ENCODE measurements around the gene MPV17L2.

DNA sequence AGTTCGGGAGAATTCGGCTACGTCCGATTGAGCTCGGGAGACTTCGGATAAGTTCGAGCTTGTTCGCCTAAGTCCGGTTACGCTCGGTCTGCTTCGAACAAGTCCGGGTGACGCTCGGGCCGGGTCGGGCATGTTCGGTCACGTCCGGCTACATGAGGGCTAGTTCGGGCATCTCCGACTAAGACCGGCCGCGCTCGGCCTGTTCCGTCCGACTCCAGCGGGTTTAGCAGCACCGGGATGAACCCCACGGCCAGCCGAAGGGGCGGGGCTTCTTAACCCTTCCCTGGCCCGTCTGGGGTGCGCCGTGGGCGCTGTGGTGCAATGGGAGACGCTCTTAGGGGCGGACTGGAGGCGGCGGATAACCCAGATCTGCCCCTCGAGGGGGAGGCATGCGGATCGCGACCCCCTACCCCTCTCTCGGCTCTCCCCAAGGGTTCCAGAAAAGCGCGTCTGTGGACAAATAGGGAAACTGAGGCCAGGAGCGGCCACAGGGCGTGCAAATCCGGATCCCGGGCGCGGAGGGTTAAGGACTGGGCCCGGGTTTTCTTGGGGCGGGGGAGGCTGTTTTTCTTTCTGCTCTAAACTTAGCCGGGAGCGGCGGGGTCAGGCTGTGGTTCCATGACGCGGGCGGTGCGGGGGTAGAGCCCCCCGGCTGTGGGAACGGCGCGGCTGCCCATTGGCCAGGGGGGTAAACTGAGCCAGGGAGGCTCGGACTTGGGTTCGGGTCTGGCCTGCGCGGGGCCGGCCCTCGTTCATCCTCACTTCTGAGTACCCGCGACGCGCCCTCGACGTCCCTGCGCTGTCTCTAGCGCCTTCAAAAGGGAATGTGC, 31.7 kb downstream of the MPV17L2 start:
- TF ChIP-seq, protein P1, sequence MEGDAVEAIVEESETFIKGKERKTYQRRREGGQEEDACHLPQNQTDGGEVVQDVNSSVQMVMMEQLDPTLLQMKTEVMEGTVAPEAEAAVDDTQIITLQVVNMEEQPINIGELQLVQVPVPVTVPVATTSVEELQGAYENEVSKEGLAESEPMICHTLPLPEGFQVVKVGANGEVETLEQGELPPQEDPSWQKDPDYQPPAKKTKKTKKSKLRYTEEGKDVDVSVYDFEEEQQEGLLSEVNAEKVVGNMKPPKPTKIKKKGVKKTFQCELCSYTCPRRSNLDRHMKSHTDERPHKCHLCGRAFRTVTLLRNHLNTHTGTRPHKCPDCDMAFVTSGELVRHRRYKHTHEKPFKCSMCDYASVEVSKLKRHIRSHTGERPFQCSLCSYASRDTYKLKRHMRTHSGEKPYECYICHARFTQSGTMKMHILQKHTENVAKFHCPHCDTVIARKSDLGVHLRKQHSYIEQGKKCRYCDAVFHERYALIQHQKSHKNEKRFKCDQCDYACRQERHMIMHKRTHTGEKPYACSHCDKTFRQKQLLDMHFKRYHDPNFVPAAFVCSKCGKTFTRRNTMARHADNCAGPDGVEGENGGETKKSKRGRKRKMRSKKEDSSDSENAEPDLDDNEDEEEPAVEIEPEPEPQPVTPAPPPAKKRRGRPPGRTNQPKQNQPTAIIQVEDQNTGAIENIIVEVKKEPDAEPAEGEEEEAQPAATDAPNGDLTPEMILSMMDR (IDR thresholded peaks at IDR 0.05 in 4 of 5, conservative IDR thresholded peaks at IDR 0.05 in 1 of 5) = no peak
- no peak for TF ChIP-seq POLR2A (IDR thresholded peaks at IDR 0.05)
